A549 treated with CORT108297 at 1 μM for 4 hours (cell line): ENCODE measurements around the gene CTNND2. TPM values are rescaled to one million over a fixed set of nuclear protein-coding genes. Genes with fewer than 3 reads are reported as not detected.

ENCODE experiments used
- total RNA-seq: library from RNA; stranded (reverse); fragments of 200-300 nt; extraction: Qiagen RNA extraction; gene quantifications from 5 replicates; pipeline ENCODE4 v1.2.3, GENCODE V29; 2022

The CTNND2 gene, protein sequence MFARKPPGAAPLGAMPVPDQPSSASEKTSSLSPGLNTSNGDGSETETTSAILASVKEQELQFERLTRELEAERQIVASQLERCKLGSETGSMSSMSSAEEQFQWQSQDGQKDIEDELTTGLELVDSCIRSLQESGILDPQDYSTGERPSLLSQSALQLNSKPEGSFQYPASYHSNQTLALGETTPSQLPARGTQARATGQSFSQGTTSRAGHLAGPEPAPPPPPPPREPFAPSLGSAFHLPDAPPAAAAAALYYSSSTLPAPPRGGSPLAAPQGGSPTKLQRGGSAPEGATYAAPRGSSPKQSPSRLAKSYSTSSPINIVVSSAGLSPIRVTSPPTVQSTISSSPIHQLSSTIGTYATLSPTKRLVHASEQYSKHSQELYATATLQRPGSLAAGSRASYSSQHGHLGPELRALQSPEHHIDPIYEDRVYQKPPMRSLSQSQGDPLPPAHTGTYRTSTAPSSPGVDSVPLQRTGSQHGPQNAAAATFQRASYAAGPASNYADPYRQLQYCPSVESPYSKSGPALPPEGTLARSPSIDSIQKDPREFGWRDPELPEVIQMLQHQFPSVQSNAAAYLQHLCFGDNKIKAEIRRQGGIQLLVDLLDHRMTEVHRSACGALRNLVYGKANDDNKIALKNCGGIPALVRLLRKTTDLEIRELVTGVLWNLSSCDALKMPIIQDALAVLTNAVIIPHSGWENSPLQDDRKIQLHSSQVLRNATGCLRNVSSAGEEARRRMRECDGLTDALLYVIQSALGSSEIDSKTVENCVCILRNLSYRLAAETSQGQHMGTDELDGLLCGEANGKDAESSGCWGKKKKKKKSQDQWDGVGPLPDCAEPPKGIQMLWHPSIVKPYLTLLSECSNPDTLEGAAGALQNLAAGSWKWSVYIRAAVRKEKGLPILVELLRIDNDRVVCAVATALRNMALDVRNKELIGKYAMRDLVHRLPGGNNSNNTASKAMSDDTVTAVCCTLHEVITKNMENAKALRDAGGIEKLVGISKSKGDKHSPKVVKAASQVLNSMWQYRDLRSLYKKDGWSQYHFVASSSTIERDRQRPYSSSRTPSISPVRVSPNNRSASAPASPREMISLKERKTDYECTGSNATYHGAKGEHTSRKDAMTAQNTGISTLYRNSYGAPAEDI (N-terminal part only)
- not detected in 5 replicates for total RNA-seq

GRCh38 chr5:11904265-11904906 lies at the start of gene CTNND2:
CTNND2 (minus strand) TSS chr5:11904446; CDS start chr5:11903853, 593 bp downstream.

